ENCODE results near the gene CD53. TPM values are rescaled to one million over a fixed set of nuclear protein-coding genes. Genes with fewer than 3 reads are reported as not detected.

CD53 gene
- total and polyA plus RNA-seq, 9 of the 15 experiments (the other 6 are each of a cell fraction or from before 2014, with no cell fraction given): 63.5 to 220 (median 131) TPM

DNA sequence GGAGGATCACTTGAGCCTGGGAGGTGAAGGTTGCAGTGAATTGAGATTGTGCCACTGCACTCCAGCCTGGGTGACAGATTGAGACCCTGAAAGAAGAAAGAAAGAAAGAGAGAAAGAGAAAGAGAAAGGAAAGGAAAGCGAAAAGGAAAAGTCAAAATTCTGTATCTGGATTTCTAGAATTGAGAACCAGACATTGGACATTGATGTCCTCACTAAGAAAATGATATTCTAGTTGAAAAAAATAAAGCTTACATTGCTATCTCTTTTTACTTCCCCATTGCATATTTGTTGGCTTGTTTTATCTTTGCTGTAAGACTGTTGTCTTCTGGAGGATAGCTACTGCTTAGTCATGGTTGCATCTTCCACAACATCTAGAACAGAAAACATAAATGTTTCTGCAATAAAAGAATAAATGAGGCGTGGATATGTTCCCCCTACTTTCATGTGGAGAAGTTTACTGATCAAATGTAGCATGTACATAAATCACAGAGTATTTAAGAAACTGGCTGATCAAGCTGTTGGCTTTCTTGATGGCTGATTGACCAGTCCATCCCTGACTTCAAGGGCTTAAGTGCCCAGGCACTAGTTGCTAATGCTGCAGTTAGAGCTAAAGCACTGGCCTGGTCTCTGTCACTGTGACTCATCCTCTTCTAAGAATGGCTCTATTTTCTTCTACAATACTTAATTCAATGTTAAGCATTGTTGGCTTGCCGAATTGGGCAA, 17.7 kb downstream of the CD53 start (continued):
- TF ChIP-seq, protein P1, sequence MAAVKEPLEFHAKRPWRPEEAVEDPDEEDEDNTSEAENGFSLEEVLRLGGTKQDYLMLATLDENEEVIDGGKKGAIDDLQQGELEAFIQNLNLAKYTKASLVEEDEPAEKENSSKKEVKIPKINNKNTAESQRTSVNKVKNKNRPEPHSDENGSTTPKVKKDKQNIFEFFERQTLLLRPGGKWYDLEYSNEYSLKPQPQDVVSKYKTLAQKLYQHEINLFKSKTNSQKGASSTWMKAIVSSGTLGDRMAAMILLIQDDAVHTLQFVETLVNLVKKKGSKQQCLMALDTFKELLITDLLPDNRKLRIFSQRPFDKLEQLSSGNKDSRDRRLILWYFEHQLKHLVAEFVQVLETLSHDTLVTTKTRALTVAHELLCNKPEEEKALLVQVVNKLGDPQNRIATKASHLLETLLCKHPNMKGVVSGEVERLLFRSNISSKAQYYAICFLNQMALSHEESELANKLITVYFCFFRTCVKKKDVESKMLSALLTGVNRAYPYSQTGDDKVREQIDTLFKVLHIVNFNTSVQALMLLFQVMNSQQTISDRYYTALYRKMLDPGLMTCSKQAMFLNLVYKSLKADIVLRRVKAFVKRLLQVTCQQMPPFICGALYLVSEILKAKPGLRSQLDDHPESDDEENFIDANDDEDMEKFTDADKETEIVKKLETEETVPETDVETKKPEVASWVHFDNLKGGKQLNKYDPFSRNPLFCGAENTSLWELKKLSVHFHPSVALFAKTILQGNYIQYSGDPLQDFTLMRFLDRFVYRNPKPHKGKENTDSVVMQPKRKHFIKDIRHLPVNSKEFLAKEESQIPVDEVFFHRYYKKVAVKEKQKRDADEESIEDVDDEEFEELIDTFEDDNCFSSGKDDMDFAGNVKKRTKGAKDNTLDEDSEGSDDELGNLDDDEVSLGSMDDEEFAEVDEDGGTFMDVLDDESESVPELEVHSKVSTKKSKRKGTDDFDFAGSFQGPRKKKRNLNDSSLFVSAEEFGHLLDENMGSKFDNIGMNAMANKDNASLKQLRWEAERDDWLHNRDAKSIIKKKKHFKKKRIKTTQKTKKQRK (IDR thresholded peaks at IDR 0.05; ENCODE audit: borderline replicate concordance, low read depth, low read length): no peak
- no peak for TF ChIP-seq ZBTB7A (IDR thresholded peaks at IDR 0.05; ENCODE audit: borderline replicate concordance, control insufficient read depth, low read depth, low read length)
- peak; percentile 72 for TF ChIP-seq LEF1 (IDR thresholded peaks at IDR 0.05)
- TF ChIP-seq, protein P2, sequence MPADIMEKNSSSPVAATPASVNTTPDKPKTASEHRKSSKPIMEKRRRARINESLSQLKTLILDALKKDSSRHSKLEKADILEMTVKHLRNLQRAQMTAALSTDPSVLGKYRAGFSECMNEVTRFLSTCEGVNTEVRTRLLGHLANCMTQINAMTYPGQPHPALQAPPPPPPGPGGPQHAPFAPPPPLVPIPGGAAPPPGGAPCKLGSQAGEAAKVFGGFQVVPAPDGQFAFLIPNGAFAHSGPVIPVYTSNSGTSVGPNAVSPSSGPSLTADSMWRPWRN (IDR thresholded peaks at IDR 0.05; ENCODE audit: low read depth): no peak
- no peak for TF ChIP-seq KLF6 (CRISPR knock-in tag; IDR thresholded peaks at IDR 0.05; ENCODE audit: borderline replicate concordance)
- no peak for TF ChIP-seq BRF1 (IDR thresholded peaks at IDR 0.05; ENCODE audit: borderline replicate concordance, extremely low read depth, insufficient read length)
- TF ChIP-seq NFIX (CRISPR knock-in tag; IDR thresholded peaks at IDR 0.05; ENCODE audit: low read depth): no peak
- no peak for TF ChIP-seq MXI1 (IDR thresholded peaks at IDR 0.05; ENCODE audit: low read depth, low read length)
- no peak for TF ChIP-seq NCOA2 (IDR thresholded peaks at IDR 0.05; ENCODE audit: partially characterized antibody in 2 of 2)
- peak; percentile 70 for TF ChIP-seq EP300 (IDR thresholded peaks at IDR 0.05; ENCODE audit: low read length)
- TF ChIP-seq SMC3 (conservative IDR thresholded peaks at IDR 0.05; ENCODE audit: insufficient read depth, low read depth, low read length): no peak
- no peak for TF ChIP-seq RBM17 (IDR thresholded peaks at IDR 0.05; ENCODE audit: borderline replicate concordance, low read depth, low read length)
- TF ChIP-seq, protein P3, sequence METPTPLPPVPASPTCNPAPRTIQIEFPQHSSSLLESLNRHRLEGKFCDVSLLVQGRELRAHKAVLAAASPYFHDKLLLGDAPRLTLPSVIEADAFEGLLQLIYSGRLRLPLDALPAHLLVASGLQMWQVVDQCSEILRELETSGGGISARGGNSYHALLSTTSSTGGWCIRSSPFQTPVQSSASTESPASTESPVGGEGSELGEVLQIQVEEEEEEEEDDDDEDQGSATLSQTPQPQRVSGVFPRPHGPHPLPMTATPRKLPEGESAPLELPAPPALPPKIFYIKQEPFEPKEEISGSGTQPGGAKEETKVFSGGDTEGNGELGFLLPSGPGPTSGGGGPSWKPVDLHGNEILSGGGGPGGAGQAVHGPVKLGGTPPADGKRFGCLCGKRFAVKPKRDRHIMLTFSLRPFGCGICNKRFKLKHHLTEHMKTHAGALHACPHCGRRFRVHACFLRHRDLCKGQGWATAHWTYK (CRISPR knock-in tag; IDR thresholded peaks at IDR 0.05): no peak
- TF ChIP-seq TGIF2 (CRISPR knock-in tag; IDR thresholded peaks at IDR 0.05): no peak
- TF ChIP-seq, protein P4, sequence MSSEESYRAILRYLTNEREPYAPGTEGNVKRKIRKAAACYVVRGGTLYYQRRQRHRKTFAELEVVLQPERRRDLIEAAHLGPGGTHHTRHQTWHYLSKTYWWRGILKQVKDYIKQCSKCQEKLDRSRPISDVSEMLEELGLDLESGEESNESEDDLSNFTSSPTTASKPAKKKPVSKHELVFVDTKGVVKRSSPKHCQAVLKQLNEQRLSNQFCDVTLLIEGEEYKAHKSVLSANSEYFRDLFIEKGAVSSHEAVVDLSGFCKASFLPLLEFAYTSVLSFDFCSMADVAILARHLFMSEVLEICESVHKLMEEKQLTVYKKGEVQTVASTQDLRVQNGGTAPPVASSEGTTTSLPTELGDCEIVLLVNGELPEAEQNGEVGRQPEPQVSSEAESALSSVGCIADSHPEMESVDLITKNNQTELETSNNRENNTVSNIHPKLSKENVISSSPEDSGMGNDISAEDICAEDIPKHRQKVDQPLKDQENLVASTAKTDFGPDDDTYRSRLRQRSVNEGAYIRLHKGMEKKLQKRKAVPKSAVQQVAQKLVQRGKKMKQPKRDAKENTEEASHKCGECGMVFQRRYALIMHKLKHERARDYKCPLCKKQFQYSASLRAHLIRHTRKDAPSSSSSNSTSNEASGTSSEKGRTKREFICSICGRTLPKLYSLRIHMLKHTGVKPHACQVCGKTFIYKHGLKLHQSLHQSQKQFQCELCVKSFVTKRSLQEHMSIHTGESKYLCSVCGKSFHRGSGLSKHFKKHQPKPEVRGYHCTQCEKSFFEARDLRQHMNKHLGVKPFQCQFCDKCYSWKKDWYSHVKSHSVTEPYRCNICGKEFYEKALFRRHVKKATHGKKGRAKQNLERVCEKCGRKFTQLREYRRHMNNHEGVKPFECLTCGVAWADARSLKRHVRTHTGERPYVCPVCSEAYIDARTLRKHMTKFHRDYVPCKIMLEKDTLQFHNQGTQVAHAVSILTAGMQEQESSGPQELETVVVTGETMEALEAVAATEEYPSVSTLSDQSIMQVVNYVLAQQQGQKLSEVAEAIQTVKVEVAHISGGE (CRISPR knock-in tag; IDR thresholded peaks at IDR 0.05): no peak; a peak in 1 of 6 replicates
- TF ChIP-seq RBM14 (IDR thresholded peaks at IDR 0.05; ENCODE audit: borderline replicate concordance, insufficient read depth, low read depth, low read length): no peak
- peak; percentile 46; the same call in 1 of the 2 replicates for TF ChIP-seq ZNF384 (IDR thresholded peaks at IDR 0.05; ENCODE audit: low read depth, low read length)

Measured in K562 (cell line).